ENCODE data around the gene AMOTL1.

The AMOTL1 gene

DNA sequence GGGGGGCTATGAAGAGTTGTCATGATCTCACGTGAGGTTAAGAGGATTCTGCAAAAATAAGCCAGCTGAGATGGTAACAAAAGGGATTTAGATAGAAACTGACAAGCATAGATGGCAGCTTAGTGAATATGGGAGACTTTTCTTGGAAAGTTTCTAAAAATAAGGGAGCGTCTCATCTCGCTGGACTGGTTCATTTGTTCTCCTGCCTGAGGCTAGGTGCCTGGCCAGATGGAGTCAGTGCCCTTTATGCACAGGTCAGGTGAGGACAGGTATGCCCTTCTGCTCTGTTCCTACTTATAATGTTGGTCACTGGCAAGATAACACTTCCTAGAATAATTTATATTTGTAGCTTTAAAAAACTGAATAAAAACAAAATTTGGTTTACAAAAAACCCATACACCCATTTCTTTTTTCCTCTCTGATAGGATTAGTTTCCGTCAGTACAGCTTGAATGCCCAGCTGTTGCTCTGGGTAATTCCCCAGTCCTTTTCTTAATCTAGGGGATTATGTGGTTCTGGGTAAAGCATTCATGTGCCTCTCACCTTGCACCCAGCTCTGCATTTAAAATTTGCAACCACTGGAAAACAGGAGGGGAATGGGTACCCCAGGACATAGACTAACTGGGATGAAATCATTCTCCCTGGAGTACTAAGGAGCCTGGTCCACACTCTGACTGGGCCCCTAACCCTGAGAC, 90.0 kb downstream of the AMOTL1 start:
- no peak for DNase-seq

DNA sequence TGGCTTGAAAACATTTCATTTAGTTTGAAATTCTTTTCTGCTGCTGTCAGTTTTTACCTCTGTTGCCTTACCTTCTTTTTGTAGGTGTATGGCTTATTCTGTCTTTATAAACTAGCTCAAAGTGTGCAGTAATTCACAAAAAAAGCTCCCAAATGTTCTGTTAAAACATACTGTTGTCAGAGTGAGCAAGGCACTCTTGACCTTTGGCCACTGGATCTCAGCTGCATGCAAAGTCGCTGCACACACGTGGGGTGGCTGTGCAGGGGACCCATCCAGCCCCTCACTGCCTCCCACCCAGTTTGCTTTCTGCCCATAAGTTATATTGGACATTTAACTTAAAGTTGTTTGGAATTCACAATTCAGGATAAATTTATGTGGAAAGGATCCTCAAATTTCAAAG, 92.2 kb downstream of the AMOTL1 start:
- no peak for DNase-seq

DNA sequence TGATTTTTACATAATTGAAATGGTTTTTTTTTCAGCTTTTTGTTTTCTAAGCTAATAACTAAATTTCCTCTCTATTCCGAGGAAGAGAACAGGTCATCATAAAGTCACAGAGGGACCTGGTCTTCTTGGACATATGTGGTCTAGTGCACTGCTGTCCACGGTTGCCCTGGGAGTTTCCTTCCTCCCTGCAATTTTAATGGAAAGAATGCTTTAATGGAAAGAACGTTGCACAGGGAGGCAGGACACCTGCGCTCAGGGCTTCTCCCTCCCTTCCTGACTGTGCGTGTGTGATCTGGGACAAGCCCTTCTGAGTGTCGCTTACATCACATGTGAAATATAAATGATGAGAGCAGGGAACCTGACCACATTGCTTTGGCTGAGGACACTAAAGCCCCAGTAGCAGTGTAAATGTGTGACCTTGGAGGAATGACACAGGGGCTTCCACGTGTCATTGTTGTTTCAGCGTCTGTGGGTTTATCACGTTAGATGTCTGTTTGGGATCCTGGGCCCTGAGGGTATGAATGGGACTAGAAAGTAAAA, 93.2 kb downstream of the AMOTL1 start:
- no peak for DNase-seq

DNA sequence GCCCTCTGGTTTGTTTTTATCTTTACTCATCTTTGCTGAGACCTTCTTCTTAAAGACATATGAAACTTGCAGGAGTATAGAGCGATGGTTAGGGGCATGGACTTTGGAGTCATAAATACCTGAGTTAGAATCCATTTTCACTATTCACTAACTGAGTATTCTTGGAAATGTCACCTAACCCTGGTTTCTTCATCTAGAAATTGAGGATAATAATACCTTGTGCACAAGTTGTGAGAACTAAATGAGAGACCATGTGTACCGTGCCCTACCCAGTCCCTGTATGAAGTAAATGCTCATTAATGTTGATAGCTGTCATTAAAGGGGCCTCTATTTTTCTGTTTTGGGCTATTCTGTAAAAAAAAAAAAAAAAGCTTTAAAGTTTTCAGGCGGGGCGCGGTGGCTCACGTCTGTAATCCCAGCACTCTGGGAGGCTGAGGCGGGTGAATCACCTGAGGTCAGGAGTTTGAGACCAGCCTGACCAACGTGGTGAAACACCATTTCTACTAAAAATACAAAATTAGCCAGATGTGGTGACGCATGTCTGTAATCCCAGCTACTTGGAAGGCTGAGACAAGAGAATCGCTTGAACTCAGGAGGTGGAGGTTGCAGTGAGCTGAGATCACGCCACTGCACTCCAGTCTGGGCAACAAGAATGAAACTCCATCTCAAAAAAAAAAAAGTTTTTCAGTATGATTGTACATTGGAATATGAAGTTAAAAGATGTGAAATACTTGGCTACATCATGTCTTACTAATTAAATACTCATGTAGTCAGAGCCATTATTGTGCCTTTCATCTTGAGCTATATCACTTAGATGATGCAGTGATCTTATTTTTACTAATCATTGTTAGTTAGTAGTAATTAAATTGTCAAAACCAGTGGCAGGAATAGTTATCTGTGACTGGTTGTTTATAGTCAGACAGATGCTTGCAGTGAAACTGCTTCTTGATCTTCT, 95.0 kb downstream of the AMOTL1 start:
- DNase-seq = no peak

DNA sequence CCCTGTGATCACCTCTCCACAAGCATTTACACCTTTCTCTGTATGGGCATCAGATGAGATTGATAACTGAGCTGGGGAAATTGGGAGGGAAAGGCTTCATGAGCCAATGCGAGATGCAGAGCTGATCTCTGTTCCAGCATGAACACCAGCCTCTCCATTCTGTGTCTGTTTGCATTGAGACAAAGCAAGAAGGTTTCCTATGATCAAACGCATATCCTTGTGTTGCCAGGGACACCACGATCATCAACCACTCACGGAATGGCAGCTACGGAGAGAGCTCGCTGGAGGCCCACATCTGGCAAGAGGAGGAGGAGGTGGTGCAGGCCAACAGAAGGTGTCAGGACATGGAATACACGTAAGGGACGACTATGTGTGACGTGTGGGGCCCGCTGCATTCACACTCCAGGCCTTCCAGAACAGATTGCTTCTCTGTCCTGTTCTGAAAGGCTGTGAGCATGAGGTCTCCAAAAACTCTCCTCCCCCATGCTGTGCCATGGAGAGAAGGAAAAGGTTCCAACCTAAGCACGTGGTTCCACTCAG, 96.4 kb downstream of the AMOTL1 start:
- no peak for DNase-seq

DNA sequence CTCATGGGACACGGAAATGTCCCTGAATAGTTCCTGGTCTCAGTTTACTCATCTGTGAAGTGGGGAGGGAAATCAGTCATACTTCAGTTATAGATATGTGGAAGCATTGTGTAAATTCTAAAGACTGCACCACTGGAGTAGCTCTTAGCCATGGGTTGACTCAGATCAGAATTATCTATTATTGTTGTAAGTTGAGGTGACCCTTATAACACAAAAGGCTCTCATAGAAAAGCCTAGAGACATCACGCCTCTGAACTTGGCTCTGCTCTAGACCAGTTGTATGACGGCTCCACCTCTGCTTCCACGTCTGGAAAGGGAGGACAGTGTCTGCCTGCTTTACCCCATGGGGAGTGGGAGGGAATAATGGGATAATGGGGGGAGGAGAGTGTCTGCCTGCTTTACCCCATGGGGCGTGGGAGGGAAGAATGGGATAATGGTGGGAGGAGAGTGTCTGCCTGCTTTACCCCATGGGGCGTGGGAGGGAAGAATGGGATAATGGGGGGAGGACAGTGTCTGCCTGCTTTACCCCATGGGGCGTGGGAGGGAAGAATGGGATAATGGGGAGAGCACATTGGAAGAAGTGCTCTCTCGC, 98.2 kb downstream of the AMOTL1 start:
- DNase-seq = no peak

DNA sequence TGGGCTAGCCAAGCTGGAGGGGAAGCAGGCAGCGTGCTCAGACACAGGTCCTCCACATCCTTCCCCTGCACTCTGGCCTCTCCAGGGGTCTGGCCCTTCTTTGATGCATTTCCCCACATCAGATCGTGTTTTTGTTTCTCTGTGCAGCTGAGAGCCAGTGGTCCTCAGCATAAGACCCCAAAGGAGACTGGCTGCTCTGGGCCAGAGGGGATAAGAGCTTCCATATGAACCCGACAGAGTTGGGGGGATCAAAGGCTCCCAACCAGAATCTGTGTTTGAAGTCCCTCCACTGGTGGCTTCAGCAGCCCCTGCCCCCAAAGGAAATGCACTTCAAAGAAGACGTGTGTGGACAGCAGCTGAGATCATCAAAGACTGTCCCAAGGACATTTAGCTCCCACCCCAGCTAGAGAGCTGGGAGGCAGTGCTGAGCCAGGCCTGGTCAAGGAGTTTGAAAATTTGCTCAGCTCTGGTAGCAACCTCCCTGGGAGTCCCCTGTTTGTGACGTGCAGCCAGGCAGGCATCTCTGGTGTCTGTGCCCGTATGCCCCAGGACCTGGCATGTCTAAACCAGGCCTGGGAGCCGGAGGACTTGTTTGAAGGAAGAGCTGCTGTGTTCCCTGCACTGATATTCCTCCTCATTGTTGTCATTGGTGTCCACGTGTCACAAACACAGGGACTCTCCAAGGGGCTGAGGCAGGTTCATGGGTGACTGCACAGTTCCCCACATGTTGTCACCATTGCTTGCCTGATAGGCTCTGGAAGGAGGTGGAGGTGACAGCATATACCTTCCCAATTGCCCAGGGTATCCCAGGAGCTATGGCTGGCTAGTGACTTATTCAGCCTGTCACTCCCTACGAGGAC, 99.0 kb downstream of the AMOTL1 start:
- no peak for DNase-seq

DNA sequence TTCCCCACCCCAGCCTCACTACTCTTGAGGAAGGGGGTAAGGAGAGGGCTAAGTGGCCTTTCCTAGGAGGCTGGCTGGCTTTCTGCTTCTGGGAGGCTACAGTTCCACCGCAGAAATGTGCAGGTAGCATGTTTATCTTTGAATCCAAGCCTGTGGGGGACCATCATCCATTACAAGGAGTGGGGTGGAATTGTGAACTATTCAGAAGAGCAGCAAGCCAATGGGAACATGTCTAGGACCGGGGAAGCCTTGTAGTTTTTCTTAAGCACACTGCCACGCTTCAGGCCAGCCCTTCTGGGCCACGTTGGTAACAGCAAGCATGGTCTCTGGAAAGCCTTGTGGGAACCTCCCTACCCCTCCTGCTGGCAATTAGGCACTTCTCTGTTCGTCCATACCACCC, 100.3 kb downstream of the AMOTL1 start:
- no peak for DNase-seq

DNA sequence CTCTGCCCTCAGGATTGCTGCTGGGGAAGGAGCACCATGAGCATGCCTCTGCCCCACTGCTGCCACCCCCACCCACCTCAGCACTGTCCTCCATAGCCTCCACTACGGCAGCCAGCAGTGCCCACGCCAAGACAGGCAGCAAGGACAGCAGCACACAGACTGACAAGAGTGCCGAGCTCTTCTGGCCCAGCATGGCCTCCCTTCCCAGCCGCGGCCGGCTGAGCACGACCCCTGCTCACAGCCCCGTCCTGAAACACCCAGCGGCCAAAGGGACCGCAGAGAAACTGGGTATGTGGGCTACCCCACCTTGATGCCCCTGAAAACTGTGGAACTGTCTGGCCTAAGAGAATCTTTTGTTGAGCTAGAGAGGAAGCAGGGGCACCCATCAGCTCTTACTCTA, 101.0 kb downstream of the AMOTL1 start:
- DNase-seq = no peak

DNA sequence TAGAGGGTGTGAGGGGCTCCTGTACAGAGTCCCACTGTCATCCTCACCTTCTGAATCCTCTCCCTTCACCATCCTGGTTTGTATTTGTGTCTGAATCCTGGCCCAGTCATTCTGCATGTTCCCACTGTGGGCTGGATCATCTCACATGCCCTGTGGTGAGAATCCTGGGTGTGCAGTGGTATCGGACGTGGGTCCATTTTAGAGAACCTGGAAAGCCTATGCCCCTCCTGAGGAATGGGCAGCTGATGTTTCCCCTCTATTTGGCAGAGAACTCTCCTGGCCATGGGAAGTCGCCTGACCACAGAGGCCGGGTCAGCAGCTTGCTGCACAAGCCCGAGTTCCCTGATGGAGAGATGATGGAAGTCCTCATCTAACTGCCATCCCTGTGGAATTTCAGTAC, 102.3 kb downstream of the AMOTL1 start:
- DNase-seq = no peak

DNA sequence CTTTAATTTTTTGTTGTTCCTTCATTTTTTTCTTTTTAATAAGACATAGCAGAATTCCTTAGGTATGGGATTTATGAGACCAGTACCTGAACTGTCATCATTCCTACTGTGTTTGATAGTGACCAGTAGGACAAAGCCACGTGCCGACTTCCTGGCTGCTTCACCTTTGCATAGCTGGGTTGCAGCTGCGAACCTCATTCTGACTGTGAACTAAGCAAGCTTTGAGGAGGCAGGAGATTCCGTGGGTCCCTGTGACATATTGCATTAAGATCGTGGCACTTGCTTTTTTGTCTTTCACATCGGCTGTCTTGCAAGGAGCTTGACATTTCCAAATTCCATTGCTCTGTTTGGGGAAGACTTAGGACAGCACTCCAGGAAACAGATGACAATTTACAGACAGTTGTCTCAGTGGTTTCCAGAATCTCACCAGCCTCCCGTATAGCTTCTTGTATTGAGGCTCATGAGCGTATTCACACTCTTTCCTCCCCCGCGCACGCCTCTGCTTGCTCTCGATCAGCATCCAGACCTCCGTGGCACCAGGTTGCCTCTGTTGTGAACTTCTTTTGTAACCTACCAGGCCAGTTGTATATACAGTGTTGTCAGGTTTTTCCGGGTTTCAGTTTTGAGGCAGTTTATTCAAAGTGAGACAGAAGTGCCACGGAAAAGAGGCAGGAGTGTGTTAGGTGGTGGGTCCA, 103.5 kb downstream of the AMOTL1 start:
- no peak for DNase-seq

DNA sequence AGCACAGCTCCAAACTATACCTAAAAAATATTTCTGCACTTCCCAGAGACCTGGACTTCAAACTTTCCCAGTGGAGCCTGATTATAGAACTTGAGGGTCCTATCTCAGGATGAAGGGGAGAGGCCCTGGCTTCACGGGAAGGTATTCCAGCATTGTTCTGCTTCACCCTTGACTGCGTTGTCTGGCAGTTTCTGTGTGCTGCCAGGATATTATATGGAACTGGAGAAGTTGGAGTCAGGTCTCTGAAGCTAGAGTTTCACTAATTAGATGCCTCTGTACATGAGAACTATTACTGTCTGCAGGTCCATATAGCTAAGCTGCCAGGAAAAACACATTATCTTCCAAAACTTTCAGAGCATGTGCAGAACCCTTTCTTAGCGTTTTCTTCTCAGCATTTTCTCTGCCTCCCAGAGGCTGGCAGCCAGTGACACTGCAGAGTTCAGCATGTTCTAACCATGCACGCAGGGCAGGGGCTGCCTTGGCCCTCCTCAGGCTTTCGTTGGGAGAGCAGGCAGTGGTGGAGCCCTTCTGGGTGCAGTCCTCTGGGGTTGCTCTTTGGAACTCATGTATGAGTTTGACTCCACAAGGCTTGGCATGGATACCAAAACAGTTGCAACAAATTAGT, 105.9 kb downstream of the AMOTL1 start:
- no peak for DNase-seq

DNA sequence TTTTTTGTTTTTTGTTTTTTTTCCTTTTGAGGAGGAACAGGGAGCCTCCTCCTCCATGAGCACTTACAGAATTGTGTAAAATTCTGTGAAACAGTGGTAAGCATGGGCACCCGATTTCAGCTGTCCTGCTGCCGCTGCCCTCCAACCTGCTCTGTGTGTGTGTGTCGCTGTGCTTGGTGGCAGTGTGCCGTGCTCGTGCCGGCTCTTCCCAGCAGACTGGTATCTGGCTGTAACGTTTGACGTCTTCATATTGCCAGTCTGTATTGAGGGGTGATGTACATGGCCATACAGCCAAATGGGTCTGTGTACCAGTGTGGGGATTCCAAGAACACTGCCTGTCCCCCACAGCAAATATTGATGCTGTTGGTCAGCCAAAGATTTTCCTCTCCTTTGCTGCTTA, 108.1 kb downstream of the AMOTL1 start:
- no peak for DNase-seq

DNA sequence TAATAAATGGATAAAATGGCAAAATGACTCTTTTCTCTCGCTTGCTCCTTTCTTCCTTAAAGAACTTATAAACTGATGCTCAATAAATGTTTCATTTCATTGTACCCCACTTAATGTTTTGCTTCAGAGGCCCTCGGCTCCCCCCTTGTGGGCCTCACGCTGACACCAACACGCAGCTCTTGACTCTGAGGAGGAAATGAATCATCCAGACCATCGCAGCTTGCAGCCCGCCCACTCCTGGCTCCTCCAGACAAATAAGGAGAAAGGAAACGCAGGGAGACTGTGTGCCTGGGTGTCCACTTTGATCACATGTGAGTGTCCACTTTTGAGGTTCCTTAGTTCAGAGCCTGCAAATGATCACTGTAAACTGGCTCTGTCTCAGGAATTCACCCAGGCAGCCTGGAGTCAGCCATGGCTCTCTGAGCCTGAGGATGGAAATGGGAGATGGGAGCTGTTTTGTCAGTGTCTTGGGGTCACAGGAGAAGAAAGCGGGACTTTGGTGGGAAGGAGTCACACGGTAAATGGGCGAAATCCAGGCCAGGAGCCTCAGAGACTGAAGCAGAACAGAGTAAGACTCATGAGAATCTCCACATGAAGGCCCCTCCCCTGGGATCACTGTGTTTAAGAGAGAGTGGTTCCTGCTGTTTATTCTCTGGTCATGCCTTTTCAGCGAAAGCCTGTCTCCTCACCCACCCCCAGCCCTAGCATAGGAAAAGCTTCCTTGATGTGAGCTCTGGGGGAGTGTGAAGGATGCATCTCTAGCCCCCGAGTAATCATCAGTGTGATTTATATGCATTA, 108.7 kb downstream of the AMOTL1 start:
- peak; percentile 82 for DNase-seq

DNA sequence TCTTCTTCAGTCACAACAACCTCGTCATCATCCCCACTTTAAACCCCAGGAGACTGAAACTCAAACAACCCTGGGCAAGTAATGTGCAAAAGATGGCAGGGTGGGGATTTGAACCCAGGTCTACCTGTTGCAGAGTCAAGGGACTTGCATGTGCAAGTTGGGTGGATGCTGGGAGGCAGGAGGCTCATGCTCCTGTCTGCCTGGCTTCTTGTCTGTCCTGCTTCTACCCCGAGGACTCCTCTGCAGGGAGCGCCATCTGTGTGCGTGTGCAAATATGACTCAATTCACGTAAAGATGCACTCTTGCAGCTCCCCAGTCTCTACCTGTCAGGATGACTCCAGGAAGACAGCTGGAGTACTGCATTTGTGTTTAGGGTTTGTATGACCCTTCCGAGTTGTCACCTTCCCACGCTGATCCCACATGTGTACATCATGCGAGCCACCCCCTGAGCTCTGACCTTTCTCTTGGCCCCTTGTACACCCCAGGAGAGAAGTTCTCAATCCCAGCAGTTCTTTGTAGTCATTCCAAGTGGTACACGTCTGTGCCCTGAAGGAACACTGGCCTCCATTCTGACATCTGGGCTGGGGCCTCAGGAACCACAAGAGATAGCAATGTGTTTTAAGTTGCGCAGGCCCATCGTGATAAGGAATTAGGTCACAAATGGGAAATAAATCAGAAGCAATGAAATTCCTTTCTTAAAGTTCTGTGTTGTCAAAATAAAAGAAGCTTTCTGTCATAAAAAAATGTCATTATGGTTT, 109.5 kb downstream of the AMOTL1 start:
- DNase-seq = no peak

DNA sequence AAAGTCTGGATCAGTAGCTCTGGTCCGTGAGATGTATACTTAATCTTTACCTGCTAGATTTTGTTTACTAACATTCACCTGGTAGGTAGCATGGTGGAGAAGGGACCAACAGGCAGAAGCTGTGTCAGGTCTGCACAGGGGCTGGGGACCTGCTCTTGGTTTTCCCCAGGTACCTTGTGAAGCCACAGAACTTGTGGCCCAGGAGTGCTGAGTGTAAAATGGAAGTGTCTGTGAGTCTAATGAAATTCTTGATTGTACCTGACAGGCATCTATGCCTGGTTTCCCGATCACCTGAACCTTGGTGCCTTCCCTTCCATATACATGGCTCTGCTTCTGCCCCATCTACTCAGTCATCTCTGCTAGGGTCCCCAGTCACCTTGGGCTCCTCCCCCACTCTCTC, 110.8 kb downstream of the AMOTL1 start:
- no peak for DNase-seq

DNA sequence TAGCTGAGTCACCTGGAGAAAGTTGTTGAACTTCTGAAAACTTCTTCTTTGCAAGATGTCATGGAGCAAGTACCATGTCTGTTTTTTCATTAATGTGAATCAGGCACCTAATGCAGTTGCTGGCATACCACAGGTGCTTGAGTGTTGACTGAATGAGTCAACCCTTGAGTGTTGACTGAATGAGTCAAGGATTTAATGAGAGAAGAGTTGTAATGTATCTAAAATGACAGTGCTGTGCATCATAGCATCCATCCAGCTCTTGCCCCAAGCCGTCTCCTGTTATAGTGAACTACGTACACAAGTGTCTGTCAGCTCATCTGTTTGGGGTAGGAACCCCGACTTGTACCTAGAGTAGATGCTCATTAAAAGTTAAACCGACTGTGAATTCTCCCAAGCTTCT, 112.1 kb downstream of the AMOTL1 start:
- no peak for DNase-seq

DNA sequence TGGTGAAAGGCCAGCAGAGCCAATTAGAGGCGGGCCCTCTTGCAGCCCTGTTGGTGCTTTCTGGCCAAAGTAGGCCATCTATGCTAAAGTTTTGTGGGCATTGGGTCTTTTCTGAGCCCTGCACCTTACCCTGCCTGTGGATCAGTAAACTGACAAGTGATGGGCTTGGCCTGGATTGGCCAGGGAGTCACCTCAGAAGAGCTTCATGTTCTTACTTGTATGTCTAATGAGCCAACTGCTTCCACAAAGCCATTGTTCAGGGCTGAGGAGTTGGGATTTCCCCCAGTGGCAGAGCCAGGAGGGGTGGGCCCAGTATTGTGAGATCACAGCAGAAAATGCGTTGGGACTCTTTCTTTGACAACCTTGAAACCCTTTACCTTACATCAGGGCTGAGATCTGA, 114.8 kb downstream of the AMOTL1 start:
- no peak for DNase-seq

DNA sequence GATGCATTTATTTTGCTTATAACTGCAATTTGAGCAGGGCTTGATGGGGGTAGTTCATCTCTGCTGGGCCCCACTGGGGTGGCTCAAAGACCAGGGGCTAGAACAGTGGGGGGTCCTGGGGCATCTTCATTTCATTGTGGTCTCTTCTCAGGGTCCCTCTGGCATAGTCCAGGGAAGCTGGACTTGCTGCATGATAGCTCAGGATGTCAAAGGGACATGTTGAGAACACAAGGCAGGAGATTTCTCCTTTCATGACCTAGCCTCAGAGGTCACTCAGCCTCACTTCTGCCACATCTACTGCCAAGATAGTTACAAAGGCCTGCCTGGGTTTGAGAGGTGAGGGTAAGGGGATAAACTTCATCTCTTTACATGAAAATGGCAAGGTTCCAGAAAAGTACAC, 115.7 kb downstream of the AMOTL1 start:
- no peak for DNase-seq

DNA sequence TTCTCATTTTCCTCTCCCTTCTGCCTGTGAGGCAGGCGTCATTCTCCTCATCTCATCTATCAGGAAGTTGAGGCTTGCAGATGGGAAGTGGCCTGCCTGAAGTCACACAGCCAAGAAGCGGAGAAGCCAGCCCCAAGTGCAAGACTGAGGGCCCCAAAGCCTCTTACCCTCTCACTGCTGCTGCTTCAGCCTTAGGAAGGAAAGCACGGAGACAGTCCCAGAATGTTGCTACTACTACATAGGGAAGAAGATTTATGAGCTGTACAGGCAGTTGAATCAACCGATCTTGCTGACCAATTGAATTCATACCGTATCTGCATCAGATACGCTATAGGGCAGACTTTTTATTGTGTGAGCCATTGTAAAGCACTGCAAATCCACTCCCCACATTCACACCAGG, 116.2 kb downstream of the AMOTL1 start:
- no peak for DNase-seq
